ENCODE data around the gene PDZRN3. TPM values are rescaled to one million over a fixed set of nuclear protein-coding genes. Genes with fewer than 3 reads are reported as not detected.

PDZRN3 gene
- total and polyA plus RNA-seq, 2 experiments from 2014 or later: 7.5 to 14.0 TPM

DNA sequence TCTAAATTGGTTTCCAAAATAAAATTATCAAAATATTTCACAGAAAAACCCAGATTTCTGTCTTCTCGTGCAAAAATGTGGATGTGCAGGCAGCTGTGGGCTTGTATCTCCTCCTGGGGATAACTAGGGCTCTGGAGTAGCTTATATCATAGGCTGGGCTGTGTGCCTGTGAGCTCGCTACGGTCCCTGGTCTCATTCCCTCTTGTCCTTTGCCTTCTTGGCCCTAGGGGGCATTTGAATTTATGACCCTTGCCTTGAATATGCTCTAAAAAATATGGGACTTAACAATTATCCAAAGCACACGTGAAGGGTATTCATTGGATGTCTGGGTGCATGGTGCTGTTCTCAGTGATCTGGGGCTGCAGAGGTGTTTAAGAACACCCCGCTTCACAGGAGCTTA, 132.6 kb downstream of the PDZRN3 start:
- Histone ChIP-seq H2AFZ (no peak overlapping the region), H3K27ac (ENCODE audit: low read depth) (no peak overlapping the region; the same call in 1 of the 2 replicates), H4K20me1 (replicated peaks; ENCODE audit: insufficient read depth) (no peaks in the 10 kb centered on the region), H3K27me3 (ENCODE audit: insufficient read depth) (no peaks in the 10 kb centered on the region), H3K4me2 (no peak overlapping the region), H3K4me3 (no peak overlapping the region), H3K79me2 (replicated peaks; ENCODE audit: insufficient read depth) (no peaks in the 10 kb centered on the region), H3K9me2 (ENCODE audit: insufficient read depth) (peaks cover 5% of the 10 kb centered on the region; the same call in 1 of the 2 replicates), H3F3A (replicated peaks; ENCODE audit: low read depth) (no peaks in the 10 kb centered on the region), H3K36me3 (ENCODE audit: insufficient read depth) (no peaks in the 10 kb centered on the region), H3K4me1 (ENCODE audit: insufficient read depth) (peaks cover 38% of the 10 kb centered on the region)
- Mint-ChIP-seq H3K27me3 (ENCODE audit: insufficient read depth, low read depth, poor library complexity) (no peaks in the 10 kb centered on the region), H3K4me3 (no peak overlapping the region), H3K27ac (no peak overlapping the region), H3K9me3 (no peaks in the 10 kb centered on the region), H3K36me3 (ENCODE audit: low read depth) (no peaks in the 10 kb centered on the region), H3K4me1 (peaks cover 57% of the 10 kb centered on the region)
- no peak for DNase-seq (ENCODE audit: low spot score)
- ATAC-seq: no peak
- TF ChIP-seq, protein P1, sequence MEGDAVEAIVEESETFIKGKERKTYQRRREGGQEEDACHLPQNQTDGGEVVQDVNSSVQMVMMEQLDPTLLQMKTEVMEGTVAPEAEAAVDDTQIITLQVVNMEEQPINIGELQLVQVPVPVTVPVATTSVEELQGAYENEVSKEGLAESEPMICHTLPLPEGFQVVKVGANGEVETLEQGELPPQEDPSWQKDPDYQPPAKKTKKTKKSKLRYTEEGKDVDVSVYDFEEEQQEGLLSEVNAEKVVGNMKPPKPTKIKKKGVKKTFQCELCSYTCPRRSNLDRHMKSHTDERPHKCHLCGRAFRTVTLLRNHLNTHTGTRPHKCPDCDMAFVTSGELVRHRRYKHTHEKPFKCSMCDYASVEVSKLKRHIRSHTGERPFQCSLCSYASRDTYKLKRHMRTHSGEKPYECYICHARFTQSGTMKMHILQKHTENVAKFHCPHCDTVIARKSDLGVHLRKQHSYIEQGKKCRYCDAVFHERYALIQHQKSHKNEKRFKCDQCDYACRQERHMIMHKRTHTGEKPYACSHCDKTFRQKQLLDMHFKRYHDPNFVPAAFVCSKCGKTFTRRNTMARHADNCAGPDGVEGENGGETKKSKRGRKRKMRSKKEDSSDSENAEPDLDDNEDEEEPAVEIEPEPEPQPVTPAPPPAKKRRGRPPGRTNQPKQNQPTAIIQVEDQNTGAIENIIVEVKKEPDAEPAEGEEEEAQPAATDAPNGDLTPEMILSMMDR (conservative IDR thresholded peaks at IDR 0.05; ENCODE audit: low read depth in 2 of 2): no peak
- TF ChIP-seq EZH2phosphoT487 (IDR thresholded peaks at IDR 0.05; ENCODE audit: unreplicated experiment) (no peak), JUNB (IDR thresholded peaks at IDR 0.05; ENCODE audit: unreplicated experiment) (no peak), CREB1 (CRISPR knock-in tag; IDR thresholded peaks at IDR 0.05; ENCODE audit: low read depth) (no peak), STAT1 (IDR thresholded peaks at IDR 0.05; ENCODE audit: unreplicated experiment) (no peak), ZNF331 (CRISPR knock-in tag; IDR thresholded peaks at IDR 0.05; ENCODE audit: low read depth) (no peak), POLR2AphosphoS5 (IDR thresholded peaks at IDR 0.05; ENCODE audit: low read depth) (no peak), NANOG (IDR thresholded peaks at IDR 0.05; ENCODE audit: borderline replicate concordance) (no peak), EZH2 (IDR thresholded peaks at IDR 0.05; ENCODE audit: low read depth, unreplicated experiment) (no peak), ZNF114 (CRISPR knock-in tag; IDR thresholded peaks at IDR 0.05) (no peak)
- TF ChIP-seq, protein P2, sequence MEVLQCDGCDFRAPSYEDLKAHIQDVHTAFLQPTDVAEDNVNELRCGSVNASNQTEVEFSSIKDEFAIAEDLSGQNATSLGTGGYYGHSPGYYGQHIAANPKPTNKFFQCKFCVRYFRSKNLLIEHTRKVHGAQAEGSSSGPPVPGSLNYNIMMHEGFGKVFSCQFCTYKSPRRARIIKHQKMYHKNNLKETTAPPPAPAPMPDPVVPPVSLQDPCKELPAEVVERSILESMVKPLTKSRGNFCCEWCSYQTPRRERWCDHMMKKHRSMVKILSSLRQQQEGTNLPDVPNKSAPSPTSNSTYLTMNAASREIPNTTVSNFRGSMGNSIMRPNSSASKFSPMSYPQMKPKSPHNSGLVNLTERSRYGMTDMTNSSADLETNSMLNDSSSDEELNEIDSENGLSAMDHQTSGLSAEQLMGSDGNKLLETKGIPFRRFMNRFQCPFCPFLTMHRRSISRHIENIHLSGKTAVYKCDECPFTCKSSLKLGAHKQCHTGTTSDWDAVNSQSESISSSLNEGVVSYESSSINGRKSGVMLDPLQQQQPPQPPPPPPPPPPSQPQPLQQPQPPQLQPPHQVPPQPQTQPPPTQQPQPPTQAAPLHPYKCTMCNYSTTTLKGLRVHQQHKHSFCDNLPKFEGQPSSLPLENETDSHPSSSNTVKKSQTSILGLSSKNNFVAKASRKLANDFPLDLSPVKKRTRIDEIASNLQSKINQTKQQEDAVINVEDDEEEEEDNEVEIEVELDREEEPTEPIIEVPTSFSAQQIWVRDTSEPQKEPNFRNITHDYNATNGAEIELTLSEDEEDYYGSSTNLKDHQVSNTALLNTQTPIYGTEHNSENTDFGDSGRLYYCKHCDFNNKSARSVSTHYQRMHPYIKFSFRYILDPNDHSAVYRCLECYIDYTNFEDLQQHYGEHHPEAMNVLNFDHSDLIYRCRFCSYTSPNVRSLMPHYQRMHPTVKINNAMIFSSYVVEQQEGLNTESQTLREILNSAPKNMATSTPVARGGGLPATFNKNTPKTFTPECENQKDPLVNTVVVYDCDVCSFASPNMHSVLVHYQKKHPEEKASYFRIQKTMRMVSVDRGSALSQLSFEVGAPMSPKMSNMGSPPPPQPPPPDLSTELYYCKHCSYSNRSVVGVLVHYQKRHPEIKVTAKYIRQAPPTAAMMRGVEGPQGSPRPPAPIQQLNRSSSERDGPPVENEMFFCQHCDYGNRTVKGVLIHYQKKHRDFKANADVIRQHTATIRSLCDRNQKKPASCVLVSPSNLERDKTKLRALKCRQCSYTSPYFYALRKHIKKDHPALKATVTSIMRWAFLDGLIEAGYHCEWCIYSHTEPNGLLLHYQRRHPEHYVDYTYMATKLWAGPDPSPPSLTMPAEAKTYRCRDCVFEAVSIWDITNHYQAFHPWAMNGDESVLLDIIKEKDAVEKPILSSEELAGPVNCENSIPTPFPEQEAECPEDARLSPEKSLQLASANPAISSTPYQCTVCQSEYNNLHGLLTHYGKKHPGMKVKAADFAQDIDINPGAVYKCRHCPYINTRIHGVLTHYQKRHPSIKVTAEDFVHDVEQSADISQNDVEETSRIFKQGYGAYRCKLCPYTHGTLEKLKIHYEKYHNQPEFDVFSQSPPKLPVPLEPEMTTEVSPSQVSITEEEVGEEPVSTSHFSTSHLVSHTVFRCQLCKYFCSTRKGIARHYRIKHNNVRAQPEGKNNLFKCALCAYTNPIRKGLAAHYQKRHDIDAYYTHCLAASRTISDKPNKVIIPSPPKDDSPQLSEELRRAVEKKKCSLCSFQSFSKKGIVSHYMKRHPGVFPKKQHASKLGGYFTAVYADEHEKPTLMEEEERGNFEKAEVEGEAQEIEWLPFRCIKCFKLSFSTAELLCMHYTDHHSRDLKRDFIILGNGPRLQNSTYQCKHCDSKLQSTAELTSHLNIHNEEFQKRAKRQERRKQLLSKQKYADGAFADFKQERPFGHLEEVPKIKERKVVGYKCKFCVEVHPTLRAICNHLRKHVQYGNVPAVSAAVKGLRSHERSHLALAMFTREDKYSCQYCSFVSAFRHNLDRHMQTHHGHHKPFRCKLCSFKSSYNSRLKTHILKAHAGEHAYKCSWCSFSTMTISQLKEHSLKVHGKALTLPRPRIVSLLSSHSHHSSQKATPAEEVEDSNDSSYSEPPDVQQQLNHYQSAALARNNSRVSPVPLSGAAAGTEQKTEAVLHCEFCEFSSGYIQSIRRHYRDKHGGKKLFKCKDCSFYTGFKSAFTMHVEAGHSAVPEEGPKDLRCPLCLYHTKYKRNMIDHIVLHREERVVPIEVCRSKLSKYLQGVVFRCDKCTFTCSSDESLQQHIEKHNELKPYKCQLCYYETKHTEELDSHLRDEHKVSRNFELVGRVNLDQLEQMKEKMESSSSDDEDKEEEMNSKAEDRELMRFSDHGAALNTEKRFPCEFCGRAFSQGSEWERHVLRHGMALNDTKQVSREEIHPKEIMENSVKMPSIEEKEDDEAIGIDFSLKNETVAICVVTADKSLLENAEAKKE (CRISPR knock-in tag; IDR thresholded peaks at IDR 0.05): no peak
- TF ChIP-seq, protein P3, sequence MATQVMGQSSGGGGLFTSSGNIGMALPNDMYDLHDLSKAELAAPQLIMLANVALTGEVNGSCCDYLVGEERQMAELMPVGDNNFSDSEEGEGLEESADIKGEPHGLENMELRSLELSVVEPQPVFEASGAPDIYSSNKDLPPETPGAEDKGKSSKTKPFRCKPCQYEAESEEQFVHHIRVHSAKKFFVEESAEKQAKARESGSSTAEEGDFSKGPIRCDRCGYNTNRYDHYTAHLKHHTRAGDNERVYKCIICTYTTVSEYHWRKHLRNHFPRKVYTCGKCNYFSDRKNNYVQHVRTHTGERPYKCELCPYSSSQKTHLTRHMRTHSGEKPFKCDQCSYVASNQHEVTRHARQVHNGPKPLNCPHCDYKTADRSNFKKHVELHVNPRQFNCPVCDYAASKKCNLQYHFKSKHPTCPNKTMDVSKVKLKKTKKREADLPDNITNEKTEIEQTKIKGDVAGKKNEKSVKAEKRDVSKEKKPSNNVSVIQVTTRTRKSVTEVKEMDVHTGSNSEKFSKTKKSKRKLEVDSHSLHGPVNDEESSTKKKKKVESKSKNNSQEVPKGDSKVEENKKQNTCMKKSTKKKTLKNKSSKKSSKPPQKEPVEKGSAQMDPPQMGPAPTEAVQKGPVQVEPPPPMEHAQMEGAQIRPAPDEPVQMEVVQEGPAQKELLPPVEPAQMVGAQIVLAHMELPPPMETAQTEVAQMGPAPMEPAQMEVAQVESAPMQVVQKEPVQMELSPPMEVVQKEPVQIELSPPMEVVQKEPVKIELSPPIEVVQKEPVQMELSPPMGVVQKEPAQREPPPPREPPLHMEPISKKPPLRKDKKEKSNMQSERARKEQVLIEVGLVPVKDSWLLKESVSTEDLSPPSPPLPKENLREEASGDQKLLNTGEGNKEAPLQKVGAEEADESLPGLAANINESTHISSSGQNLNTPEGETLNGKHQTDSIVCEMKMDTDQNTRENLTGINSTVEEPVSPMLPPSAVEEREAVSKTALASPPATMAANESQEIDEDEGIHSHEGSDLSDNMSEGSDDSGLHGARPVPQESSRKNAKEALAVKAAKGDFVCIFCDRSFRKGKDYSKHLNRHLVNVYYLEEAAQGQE (IDR thresholded peaks at IDR 0.05; ENCODE audit: unreplicated experiment): no peak
- TF ChIP-seq, protein P4, sequence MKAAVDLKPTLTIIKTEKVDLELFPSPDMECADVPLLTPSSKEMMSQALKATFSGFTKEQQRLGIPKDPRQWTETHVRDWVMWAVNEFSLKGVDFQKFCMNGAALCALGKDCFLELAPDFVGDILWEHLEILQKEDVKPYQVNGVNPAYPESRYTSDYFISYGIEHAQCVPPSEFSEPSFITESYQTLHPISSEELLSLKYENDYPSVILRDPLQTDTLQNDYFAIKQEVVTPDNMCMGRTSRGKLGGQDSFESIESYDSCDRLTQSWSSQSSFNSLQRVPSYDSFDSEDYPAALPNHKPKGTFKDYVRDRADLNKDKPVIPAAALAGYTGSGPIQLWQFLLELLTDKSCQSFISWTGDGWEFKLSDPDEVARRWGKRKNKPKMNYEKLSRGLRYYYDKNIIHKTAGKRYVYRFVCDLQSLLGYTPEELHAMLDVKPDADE (IDR thresholded peaks at IDR 0.05): no peak
